ENCODE data around the gene ZSWIM4. TPM values are rescaled to one million over a fixed set of nuclear protein-coding genes. Genes with fewer than 3 reads are reported as not detected.

The ZSWIM4 gene
- polyA plus RNA-seq, 1 of the 3 experiments (the other 2 are of a cell fraction): 4.7 TPM

GRCh38 chr19:13843104-13843921 is 48.1 kb downstream of the ZSWIM4 start:
- TF ChIP-seq TEAD4 (IDR thresholded peaks at IDR 0.05; ENCODE audit: borderline replicate concordance, insufficient read depth) (no peak), RAD21 (IDR thresholded peaks at IDR 0.05; ENCODE audit: low read length) (no peak), NRF1 (IDR thresholded peaks at IDR 0.05; ENCODE audit: low read depth, low read length) (no peak), POLR2AphosphoS5 (IDR thresholded peaks at IDR 0.05; ENCODE audit: low read depth, low read length) (no peak), CHD2 (IDR thresholded peaks at IDR 0.05; ENCODE audit: low read length, partially characterized antibody) (peak; percentile 65), SIN3A (IDR thresholded peaks at IDR 0.05; ENCODE audit: borderline replicate concordance, low read depth, low read length) (no peak), SMC3 (IDR thresholded peaks at IDR 0.05; ENCODE audit: low read depth, low read length) (no peak), MXI1 (IDR thresholded peaks at IDR 0.05; ENCODE audit: low read depth, low read length) (no peak), JUND (IDR thresholded peaks at IDR 0.05) (no peak), EP300 (IDR thresholded peaks at IDR 0.05; ENCODE audit: borderline replicate concordance in 1 of 2, low read depth in 1 of 2, low read length in 1 of 2) (peak in 1 of 2 experiments; percentile 8; a peak in 1 of 4 replicates), USF2 (IDR thresholded peaks at IDR 0.05; ENCODE audit: borderline replicate concordance, low read depth, low read length) (no peak), GABPA (IDR thresholded peaks at IDR 0.05; ENCODE audit: low read depth) (no peak), NFIC (IDR thresholded peaks at IDR 0.05; ENCODE audit: borderline replicate concordance) (peak; percentile 53), FOXM1 (IDR thresholded peaks at IDR 0.05; ENCODE audit: low read depth) (no peak), TCF12 (IDR thresholded peaks at IDR 0.05) (no peak), GATA2 (CRISPR knock-in tag; IDR thresholded peaks at IDR 0.05) (no peak), ZBTB33 (IDR thresholded peaks at IDR 0.05; ENCODE audit: borderline replicate concordance, low read depth) (no peak), RCOR1 (IDR thresholded peaks at IDR 0.05; ENCODE audit: low read length) (no peak; the same call in 1 of the 2 replicates), RFX5 (IDR thresholded peaks at IDR 0.05; ENCODE audit: low read length) (no peak)
- TF ChIP-seq, protein P1, sequence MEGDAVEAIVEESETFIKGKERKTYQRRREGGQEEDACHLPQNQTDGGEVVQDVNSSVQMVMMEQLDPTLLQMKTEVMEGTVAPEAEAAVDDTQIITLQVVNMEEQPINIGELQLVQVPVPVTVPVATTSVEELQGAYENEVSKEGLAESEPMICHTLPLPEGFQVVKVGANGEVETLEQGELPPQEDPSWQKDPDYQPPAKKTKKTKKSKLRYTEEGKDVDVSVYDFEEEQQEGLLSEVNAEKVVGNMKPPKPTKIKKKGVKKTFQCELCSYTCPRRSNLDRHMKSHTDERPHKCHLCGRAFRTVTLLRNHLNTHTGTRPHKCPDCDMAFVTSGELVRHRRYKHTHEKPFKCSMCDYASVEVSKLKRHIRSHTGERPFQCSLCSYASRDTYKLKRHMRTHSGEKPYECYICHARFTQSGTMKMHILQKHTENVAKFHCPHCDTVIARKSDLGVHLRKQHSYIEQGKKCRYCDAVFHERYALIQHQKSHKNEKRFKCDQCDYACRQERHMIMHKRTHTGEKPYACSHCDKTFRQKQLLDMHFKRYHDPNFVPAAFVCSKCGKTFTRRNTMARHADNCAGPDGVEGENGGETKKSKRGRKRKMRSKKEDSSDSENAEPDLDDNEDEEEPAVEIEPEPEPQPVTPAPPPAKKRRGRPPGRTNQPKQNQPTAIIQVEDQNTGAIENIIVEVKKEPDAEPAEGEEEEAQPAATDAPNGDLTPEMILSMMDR (IDR thresholded peaks at IDR 0.05): no peak
- TF ChIP-seq, protein P2, sequence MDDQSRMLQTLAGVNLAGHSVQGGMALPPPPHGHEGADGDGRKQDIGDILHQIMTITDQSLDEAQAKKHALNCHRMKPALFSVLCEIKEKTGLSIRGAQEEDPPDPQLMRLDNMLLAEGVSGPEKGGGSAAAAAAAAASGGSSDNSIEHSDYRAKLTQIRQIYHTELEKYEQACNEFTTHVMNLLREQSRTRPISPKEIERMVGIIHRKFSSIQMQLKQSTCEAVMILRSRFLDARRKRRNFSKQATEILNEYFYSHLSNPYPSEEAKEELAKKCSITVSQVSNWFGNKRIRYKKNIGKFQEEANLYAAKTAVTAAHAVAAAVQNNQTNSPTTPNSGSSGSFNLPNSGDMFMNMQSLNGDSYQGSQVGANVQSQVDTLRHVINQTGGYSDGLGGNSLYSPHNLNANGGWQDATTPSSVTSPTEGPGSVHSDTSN (IDR thresholded peaks at IDR 0.05): no peak
- TF ChIP-seq, protein P3, sequence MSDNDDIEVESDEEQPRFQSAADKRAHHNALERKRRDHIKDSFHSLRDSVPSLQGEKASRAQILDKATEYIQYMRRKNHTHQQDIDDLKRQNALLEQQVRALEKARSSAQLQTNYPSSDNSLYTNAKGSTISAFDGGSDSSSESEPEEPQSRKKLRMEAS (IDR thresholded peaks at IDR 0.05; ENCODE audit: low read depth): no peak
- CTCF ChIA-PET: no interaction called here

More at GRCh38 chr19:13843104-13843921, 48.1 kb downstream of the ZSWIM4 start:
- Histone ChIP-seq H3K27me3 (ENCODE audit: insufficient read depth) (no peaks in the 10 kb centered on the region), H3K9me3 (no peaks in the 10 kb centered on the region), H4K20me1 (ENCODE audit: insufficient read depth) (peaks cover 41% of the 10 kb centered on the region), H3K27ac (ENCODE audit: low read depth in 2 of 2, low read length in 1 of 2) (peak overlapping the region; percentile 82 to 100), H3K79me2 (ENCODE audit: insufficient read depth) (peaks cover 60% of the 10 kb centered on the region), H3F3A (replicated peaks; ENCODE audit: insufficient read depth) (peaks cover 75% of the 10 kb centered on the region), H3K9me2 (no peaks in the 10 kb centered on the region), H3K4me1 (ENCODE audit: control insufficient read depth in 1 of 2, insufficient read depth in 2 of 2, low read depth in 1 of 2, low read length in 1 of 2) (peaks cover 37 to 58% of the 10 kb centered on the region in 2 experiments), H3K4me2 (peak overlapping the region; percentile 99), H3K9ac (peak overlapping the region; percentile 99), H3K36me3 (replicated peaks in 1 of 2; ENCODE audit: control insufficient read depth in 1 of 2, insufficient read depth in 2 of 2, low read length in 1 of 2) (peaks cover 8 to 26% of the 10 kb centered on the region in 2 experiments), H2AFZ (ENCODE audit: low read depth) (no peak overlapping the region; the same call in 1 of the 2 replicates), H3K4me3 (ENCODE audit: low read depth in 2 of 2, low read length in 1 of 2) (peak overlapping the region; percentile 62 to 82)
- DNase-seq: peak; percentile 58
- POLR2A ChIA-PET: no interaction called here
- WGBS (ENCODE audit: low lambda C conversion rate): 25% methylated on average over 8 of the region's 24 CpGs

Data from SK-N-SH (cell line).